Measurements from ENCODE around the gene KRCC1. TPM values are rescaled to one million over a fixed set of nuclear protein-coding genes. Genes with fewer than 3 reads are reported as not detected.

Gene KRCC1
- total and polyA plus RNA-seq, 9 of the 15 experiments (the other 6 are each of a cell fraction or from before 2014, with no cell fraction given), result 1.9 to 6.0 (median 2.2) TPM

DNA sequence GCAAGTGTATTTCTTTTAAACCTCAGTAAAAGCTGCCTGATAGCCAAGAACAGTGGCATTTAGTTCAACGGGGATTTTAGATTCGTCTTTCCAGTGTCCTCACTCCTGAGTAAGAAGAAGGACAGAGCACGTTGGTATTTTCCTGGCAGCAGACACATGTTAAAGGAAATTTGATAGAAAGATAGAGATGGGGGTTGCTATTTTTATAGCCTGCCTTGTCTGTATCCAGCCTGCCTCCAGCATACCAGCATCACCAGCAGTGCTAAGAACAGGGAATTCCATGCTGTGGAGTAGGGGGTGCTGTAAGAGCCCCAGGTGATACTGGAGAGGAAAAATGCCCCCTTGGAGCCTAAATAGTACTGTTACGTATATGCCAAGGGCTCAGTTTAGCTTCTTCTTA, 11.0 kb upstream of the KRCC1 start:
- ChIA-PET POLR2A (interaction anchor here (1.4 kb wide), 1 partner anchor 12 kb away, joined by 4 read pairs; no protein-coding TSS in a partner anchor), CTCF (ENCODE audit: low intra/inter-chr PET ratio) (no interaction called here)
- TF ChIP-seq GTF2E2 (tag; IDR thresholded peaks at IDR 0.05) (no peak), SMARCB1 (IDR thresholded peaks at IDR 0.05; ENCODE audit: insufficient read length, low read depth) (no peak), PHB (CRISPR knock-in tag; IDR thresholded peaks at IDR 0.05) (no peak), NFXL1 (CRISPR knock-in tag; IDR thresholded peaks at IDR 0.05) (no peak), ZNF507 (tag; conservative IDR thresholded peaks at IDR 0.05) (no peak), IRF2 (CRISPR knock-in tag; IDR thresholded peaks at IDR 0.05) (no peak), ZC3H8 (IDR thresholded peaks at IDR 0.05) (no peak), CBX2 (IDR thresholded peaks at IDR 0.05; ENCODE audit: insufficient read depth, low read length, poor library complexity, severe bottlenecking) (no peak), SP2 (IDR thresholded peaks at IDR 0.05; ENCODE audit: extremely low read depth, low read depth, low read length, poor library complexity, severe bottlenecking) (no peak), ZNF347 (CRISPR knock-in tag; IDR thresholded peaks at IDR 0.05; ENCODE audit: low read depth) (no peak), TARDBP (IDR thresholded peaks at IDR 0.05) (no peak)
- TF ChIP-seq, protein P1, sequence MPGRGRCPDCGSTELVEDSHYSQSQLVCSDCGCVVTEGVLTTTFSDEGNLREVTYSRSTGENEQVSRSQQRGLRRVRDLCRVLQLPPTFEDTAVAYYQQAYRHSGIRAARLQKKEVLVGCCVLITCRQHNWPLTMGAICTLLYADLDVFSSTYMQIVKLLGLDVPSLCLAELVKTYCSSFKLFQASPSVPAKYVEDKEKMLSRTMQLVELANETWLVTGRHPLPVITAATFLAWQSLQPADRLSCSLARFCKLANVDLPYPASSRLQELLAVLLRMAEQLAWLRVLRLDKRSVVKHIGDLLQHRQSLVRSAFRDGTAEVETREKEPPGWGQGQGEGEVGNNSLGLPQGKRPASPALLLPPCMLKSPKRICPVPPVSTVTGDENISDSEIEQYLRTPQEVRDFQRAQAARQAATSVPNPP (IDR thresholded peaks at IDR 0.05; ENCODE audit: borderline replicate concordance, insufficient read depth, insufficient read length), result no peak
- TF ChIP-seq, protein P2, sequence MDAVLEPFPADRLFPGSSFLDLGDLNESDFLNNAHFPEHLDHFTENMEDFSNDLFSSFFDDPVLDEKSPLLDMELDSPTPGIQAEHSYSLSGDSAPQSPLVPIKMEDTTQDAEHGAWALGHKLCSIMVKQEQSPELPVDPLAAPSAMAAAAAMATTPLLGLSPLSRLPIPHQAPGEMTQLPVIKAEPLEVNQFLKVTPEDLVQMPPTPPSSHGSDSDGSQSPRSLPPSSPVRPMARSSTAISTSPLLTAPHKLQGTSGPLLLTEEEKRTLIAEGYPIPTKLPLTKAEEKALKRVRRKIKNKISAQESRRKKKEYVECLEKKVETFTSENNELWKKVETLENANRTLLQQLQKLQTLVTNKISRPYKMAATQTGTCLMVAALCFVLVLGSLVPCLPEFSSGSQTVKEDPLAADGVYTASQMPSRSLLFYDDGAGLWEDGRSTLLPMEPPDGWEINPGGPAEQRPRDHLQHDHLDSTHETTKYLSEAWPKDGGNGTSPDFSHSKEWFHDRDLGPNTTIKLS (IDR thresholded peaks at IDR 0.05; ENCODE audit: borderline replicate concordance, low read depth), result no peak
- intact Hi-C loops (cut with micrococcal nuclease), result no loop called here
- Histone ChIP-seq H3K4me2 (ENCODE audit: insufficient read depth, low read length) (no peak overlapping the region), H3K9me3 (replicated peaks; ENCODE audit: control insufficient read depth, insufficient read depth, low read depth, low read length) (no peaks in the 10 kb centered on the region), H2AFZ (ENCODE audit: low read depth, low read length) (no peak overlapping the region), H3K79me2 (ENCODE audit: control insufficient read depth, insufficient read depth, low read length) (no peaks in the 10 kb centered on the region), H3K9ac (ENCODE audit: insufficient read depth in 1 of 2, low read depth in 2 of 2, low read length in 2 of 2) (no peak overlapping the region), H3K9me1 (ENCODE audit: control insufficient read depth, insufficient read depth, low read length) (no peaks in the 10 kb centered on the region), H3K4me1 (replicated peaks in 1 of 2; ENCODE audit: control insufficient read depth in 2 of 2, insufficient read depth in 2 of 2, low read length in 2 of 2) (peaks cover 7 to 13% of the 10 kb centered on the region in 2 experiments; a peak in 3 of 5 replicates), H3K4me3 (no peak overlapping the region), H3K36me3 (ENCODE audit: control insufficient read depth, insufficient read depth, low read length) (no peaks in the 10 kb centered on the region), H3K27ac (ENCODE audit: extremely low read depth, low read depth, low read length) (no peak overlapping the region), H3K27me3 (ENCODE audit: control insufficient read depth in 2 of 2, insufficient read depth in 2 of 2, low read length in 2 of 2) (no peaks in the 10 kb centered on the region), H4K20me1 (replicated peaks; ENCODE audit: control insufficient read depth, insufficient read depth, low read length) (no peaks in the 10 kb centered on the region)
- WGBS (ENCODE audit: insufficient coverage, low coverage, missing lambda C conversion rate), result 60% methylated on average over 4 of the region's 4 CpGs
- BruUV-seq (replicated peaks), result no TSS peak
- FAIRE-seq (no peak), ATAC-seq (no peak), DNase-seq (ENCODE audit: extremely low read depth in 1 of 4, low spot score in 3 of 4) (no peak)
- in situ Hi-C loops (cut with MboI), result no loop called here
